ENCODE data around the gene IL1RAPL2.
"Not testable (repeated sequence)": the region's sequence is repeated elsewhere in the genome, so short reads cannot be mapped to it uniquely, and the experiment has no call there.

Gene IL1RAPL2

GRCh38 chrX:105038672-105039328 is 472.8 kb downstream of the IL1RAPL2 start:
- no peak for DNase-seq

- DNase-seq, result no peak
Observed at GRCh38 chrX:105050921-105051320, 484.9 kb downstream of the IL1RAPL2 start.

- DNase-seq, result no peak
Observed at GRCh38 chrX:105051364-105051763, 485.4 kb downstream of the IL1RAPL2 start.

GRCh38 chrX:105052926-105053325 is 486.9 kb downstream of the IL1RAPL2 start:
- no peak for DNase-seq

- no peak for DNase-seq
Observed at GRCh38 chrX:105063743-105064142, 497.7 kb downstream of the IL1RAPL2 start.

GRCh38 chrX:105098201-105098600 is 532.2 kb downstream of the IL1RAPL2 start:
- DNase-seq, result no peak

GRCh38 chrX:105098812-105099211 is 532.8 kb downstream of the IL1RAPL2 start:
- DNase-seq, result no peak

GRCh38 chrX:105101378-105101777 is 535.4 kb downstream of the IL1RAPL2 start:
- DNase-seq, result no peak

GRCh38 chrX:105109936-105110335 is 543.9 kb downstream of the IL1RAPL2 start:
- no peak for DNase-seq

- DNase-seq, result no peak
Observed at GRCh38 chrX:105114554-105115130, 548.6 kb downstream of the IL1RAPL2 start.

GRCh38 chrX:105115596-105116320 is 549.8 kb downstream of the IL1RAPL2 start:
- not testable (repeated sequence) for DNase-seq

GRCh38 chrX:105116486-105116885 is 550.5 kb downstream of the IL1RAPL2 start:
- DNase-seq, result no peak

GRCh38 chrX:105117621-105118020 is 551.6 kb downstream of the IL1RAPL2 start:
- DNase-seq, result no peak

- no peak for DNase-seq
Observed at GRCh38 chrX:105120463-105120862, 554.5 kb downstream of the IL1RAPL2 start.

- no peak for DNase-seq
Observed at GRCh38 chrX:105121186-105121585, 555.2 kb downstream of the IL1RAPL2 start.

GRCh38 chrX:105126201-105126600 is 560.2 kb downstream of the IL1RAPL2 start:
- no peak for DNase-seq

GRCh38 chrX:105134273-105134672 is 568.3 kb downstream of the IL1RAPL2 start:
- no peak for DNase-seq

GRCh38 chrX:105136786-105137185 is 570.8 kb downstream of the IL1RAPL2 start:
- no peak for DNase-seq

GRCh38 chrX:105150036-105150435 is 584.0 kb downstream of the IL1RAPL2 start:
- no peak for DNase-seq

GRCh38 chrX:105150557-105150956 is 584.6 kb downstream of the IL1RAPL2 start:
- DNase-seq, result no peak

GRCh38 chrX:105167233-105167632 is 601.2 kb downstream of the IL1RAPL2 start:
- no peak for DNase-seq

GRCh38 chrX:105168577-105168976 is 602.6 kb downstream of the IL1RAPL2 start:
- no peak for DNase-seq

GRCh38 chrX:105173071-105173470 is 607.1 kb downstream of the IL1RAPL2 start:
- DNase-seq, result no peak

- DNase-seq, result no peak
Observed at GRCh38 chrX:105179644-105180043, 613.6 kb downstream of the IL1RAPL2 start.

Measured in inflammatory macrophage treated with lipopolysaccharide for 1 hour (primary cell).